ENCODE results near the gene CTDSP1.

CTDSP1 gene, protein sequence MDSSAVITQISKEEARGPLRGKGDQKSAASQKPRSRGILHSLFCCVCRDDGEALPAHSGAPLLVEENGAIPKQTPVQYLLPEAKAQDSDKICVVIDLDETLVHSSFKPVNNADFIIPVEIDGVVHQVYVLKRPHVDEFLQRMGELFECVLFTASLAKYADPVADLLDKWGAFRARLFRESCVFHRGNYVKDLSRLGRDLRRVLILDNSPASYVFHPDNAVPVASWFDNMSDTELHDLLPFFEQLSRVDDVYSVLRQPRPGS

DNA sequence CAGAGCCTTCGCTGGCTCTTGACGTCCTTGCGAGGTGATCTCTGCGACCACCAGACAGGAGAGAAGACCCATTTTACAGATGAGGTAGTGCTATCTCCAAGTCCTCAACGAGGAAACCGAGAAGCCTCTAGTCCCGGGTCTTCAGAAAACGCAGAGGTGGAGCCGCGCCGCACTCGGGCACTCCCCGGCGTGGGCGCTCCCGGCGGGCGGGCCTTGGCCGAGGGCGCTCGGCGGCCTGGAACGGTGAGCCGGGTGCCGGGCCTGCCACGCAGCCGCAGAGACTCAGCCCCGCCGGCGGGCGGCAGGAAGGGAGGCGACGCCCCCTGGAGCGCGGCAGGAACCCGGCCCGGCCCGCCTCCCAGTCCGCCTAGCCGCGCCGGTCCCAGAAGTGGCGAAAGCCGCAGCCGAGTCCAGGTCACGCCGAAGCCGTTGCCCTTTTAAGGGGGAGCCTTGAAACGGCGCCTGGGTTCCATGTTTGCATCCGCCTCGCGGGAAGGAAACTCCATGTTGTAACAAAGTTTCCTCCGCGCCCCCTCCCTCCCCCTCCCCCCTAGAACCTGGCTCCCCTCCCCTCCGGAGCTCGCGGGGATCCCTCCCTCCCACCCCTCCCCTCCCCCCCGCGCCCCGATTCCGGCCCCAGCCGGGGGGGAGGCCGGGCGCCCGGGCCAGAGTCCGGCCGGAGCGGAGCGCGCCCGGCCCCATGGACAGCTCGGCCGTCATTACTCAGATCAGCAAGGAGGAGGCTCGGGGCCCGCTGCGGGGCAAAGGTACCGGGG, at the start of gene CTDSP1:
Gene CTDSP1 (plus strand): TSS at position 478 of the 776 bp plus-strand sequence. CDS start 223 bp downstream, at position 701.
- TF ChIP-seq, protein P1, sequence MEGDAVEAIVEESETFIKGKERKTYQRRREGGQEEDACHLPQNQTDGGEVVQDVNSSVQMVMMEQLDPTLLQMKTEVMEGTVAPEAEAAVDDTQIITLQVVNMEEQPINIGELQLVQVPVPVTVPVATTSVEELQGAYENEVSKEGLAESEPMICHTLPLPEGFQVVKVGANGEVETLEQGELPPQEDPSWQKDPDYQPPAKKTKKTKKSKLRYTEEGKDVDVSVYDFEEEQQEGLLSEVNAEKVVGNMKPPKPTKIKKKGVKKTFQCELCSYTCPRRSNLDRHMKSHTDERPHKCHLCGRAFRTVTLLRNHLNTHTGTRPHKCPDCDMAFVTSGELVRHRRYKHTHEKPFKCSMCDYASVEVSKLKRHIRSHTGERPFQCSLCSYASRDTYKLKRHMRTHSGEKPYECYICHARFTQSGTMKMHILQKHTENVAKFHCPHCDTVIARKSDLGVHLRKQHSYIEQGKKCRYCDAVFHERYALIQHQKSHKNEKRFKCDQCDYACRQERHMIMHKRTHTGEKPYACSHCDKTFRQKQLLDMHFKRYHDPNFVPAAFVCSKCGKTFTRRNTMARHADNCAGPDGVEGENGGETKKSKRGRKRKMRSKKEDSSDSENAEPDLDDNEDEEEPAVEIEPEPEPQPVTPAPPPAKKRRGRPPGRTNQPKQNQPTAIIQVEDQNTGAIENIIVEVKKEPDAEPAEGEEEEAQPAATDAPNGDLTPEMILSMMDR (IDR thresholded peaks at IDR 0.05): peak; percentile 14
- Histone ChIP-seq H3K9me3 (no peaks in the 10 kb centered on the region), H3K36me3 (peaks cover 50% of the 10 kb centered on the region), H3K4me1 (ENCODE audit: control insufficient read depth in 1 of 2, insufficient read depth in 1 of 2, low read depth in 1 of 2, low read length in 1 of 2) (peaks cover 71 to 79% of the 10 kb centered on the region in 2 experiments), H3K4me3 (ENCODE audit: low read depth in 1 of 2, low read length in 1 of 2) (peak within 1 kb of the TSS; percentile 94 to 97), H3K27me3 (no peaks in the 10 kb centered on the region), H3K27ac (peak within 1 kb of the TSS; percentile 99)

DNA sequence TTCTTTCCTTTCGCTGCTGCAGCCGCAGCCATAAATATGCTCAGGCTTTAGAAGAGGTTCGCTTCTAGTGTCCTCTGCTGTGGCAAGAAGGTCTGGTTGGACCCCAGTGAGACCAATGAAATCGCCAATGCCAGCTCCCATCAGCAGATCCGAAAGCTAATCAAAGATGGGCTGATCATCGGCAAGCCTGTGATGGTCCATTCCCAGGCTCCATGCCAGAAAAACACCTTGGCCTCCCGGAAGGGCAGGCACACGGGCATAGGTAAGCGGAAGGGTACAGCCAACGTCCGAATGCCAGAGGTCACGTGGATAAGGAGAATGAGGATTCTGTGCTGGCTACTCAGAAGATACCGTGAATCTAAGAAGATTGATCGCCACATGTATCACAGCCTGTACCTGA, 45.6 kb upstream of the CTDSP1 start:
- TF ChIP-seq, protein P1 (IDR thresholded peaks at IDR 0.05): no peak
- Histone ChIP-seq H3K27me3 (no peaks in the 10 kb centered on the region), H3K4me3 (ENCODE audit: low read depth in 1 of 2, low read length in 1 of 2) (no peak overlapping the region), H3K27ac (no peak overlapping the region), H3K36me3 (no peaks in the 10 kb centered on the region), H3K4me1 (ENCODE audit: control insufficient read depth in 1 of 2, insufficient read depth in 1 of 2, low read depth in 1 of 2, low read length in 1 of 2) (peaks cover 12 to 13% of the 10 kb centered on the region in 2 experiments), H3K9me3 (no peaks in the 10 kb centered on the region)

DNA sequence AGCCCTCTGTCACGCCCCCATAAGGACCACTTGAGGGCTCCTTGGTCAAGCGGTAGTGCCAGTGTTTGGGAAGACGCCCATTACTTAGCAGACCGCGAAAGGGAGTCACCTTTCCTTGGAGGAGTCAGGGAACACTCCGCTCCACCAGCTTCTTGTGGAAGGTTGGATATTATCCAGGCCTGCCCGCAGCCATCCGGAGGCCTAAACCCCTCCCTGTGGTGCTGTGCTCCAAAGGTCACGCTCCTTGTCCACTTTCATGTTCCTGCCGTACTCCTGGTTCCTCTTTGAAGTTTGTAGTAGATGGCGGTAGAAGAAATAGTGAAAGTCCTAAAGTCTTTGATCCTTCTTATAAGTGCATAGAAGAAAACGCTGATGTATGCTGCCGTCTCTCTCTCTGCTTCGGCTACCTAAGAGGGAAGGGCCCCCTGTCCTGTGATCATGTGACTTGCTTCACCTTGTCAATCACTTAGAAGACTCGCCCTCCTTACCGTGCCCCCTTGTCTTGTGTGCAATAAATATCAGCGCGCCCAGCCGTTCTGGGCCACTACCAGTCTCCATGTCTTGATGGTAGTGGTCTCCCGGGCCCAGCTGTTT, 44.7 kb upstream of the CTDSP1 start:
- TF ChIP-seq, protein P1 (IDR thresholded peaks at IDR 0.05): no peak
- H3K27me3 ChIP-seq: no peaks in the 10 kb centered on the region
- no peaks in the 10 kb centered on the region for H3K36me3 ChIP-seq
- H3K9me3 ChIP-seq: no peaks in the 10 kb centered on the region
- peaks cover 19 to 20% of the 10 kb centered on the region in 2 experiments for H3K4me1 ChIP-seq (ENCODE audit: control insufficient read depth in 1 of 2, insufficient read depth in 1 of 2, low read depth in 1 of 2, low read length in 1 of 2)
- H3K4me3 ChIP-seq (ENCODE audit: low read depth in 1 of 2, low read length in 1 of 2): no peak overlapping the region
- H3K27ac ChIP-seq: no peak overlapping the region

DNA sequence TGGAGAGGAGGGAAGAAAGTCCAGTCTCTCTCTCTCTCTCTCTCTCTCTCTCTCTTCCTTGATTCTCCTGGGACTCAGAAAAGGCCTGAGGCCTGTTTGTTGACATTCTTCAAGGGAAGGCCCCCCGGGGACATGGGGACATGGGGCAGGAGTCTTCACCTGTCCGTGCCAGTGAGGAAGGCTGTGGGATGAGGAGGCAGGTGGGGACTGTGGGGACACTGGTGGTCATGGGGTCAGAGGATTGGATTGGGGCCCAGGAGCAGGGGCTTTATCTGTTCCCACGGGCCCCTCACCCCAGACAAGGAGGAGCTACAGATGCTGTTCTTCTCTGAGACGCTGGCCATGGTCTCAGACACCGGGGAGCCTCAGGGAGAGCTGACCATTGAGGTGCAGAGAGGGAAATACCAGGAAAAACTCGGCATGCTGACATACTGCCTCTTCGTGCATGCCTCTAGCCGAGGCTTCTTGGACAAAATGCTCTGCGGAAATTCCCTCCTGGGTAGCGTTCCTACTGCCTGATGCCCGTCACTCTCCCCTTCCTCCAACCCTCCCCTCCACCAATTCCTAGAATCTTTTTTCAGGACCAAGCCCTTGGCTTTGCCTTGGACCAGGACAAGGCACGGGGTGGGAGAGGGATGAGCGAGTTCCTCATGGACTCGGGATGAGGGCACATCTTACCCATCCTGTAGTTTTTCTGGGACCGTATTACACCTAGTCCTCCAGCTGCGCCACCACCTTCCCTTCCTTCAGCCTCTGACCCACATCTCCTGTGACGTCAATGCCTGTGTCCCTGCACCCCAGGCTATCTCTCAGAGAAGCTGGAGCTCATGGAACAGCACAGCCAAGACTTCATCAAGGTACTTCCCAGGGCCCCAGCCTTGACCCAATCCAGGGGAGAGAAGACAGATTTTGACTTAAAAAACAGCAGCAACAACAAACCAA, 42.2 kb upstream of the CTDSP1 start:
- no peaks in the 10 kb centered on the region for H3K36me3 ChIP-seq
- H3K9me3 ChIP-seq: no peaks in the 10 kb centered on the region
- TF ChIP-seq, protein P1 (IDR thresholded peaks at IDR 0.05): no peak
- H3K4me3 ChIP-seq (ENCODE audit: low read depth in 1 of 2, low read length in 1 of 2): no peak overlapping the region
- no peaks in the 10 kb centered on the region for H3K27me3 ChIP-seq
- peak overlapping the region; percentile 65 for H3K27ac ChIP-seq
- peaks cover 40 to 46% of the 10 kb centered on the region in 2 experiments for H3K4me1 ChIP-seq (ENCODE audit: control insufficient read depth in 1 of 2, insufficient read depth in 1 of 2, low read depth in 1 of 2, low read length in 1 of 2)

DNA sequence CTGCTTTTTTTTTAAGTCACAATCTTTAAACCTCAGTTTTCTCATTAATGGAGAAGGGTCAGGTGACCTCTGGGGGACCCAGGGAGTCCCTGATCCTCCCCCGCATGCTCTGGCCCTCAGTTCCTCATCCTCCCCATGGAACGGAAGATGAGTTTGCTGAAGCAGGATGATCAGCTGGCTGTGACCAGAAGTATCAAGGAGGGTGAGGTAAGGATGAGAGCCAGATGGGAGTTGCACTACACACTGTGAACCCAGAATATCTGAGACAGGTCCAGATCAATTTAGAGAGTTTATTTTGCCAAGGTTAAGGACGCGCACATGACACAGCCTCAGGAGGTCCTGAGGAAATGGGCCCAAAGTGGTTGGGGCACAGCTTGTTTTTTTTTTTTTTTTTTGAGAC, 39.2 kb upstream of the CTDSP1 start:
- no peaks in the 10 kb centered on the region for H3K36me3 ChIP-seq
- no peaks in the 10 kb centered on the region for H3K27me3 ChIP-seq
- TF ChIP-seq, protein P1 (IDR thresholded peaks at IDR 0.05): no peak
- H3K4me1 ChIP-seq (ENCODE audit: control insufficient read depth in 1 of 2, insufficient read depth in 1 of 2, low read depth in 1 of 2, low read length in 1 of 2): peaks cover 69 to 75% of the 10 kb centered on the region in 2 experiments
- no peaks in the 10 kb centered on the region for H3K9me3 ChIP-seq
- H3K4me3 ChIP-seq (ENCODE audit: low read depth in 1 of 2, low read length in 1 of 2): peak overlapping the region; percentile 18 to 25
- peak overlapping the region; percentile 84 for H3K27ac ChIP-seq

Data from neutrophil (primary cell).